Esophagus squamous epithelium (tissue), 4 donors: ENCODE results near the gene ANGPT4.

ENCODE experiments used
- POLR2A ChIP-seq, 4 donors: fragments of 450-650 bp; IDR thresholded peaks; one replicate each; pipeline ENCODE4 v1.6.1; 2017; ENCODE audit warnings: antibody characterized with exemption in 4 of 4, mild to moderate bottlenecking in 4 of 4, moderate library complexity in 3 of 4
- TF ChIP-seq, protein P1 (sequence below), 6 experiments: fragments of 450-650 bp in 4 of 6; fragments of 200-600 bp in 2 of 6; sonication (generic) in 2 of 6; IDR thresholded peaks; one replicate each; pipeline ENCODE4 v1.5.1; 2016 to 2019; ENCODE audit warnings: antibody characterized with exemption in 6 of 6, mild to moderate bottlenecking in 4 of 6, moderate library complexity in 4 of 6

DNA sequence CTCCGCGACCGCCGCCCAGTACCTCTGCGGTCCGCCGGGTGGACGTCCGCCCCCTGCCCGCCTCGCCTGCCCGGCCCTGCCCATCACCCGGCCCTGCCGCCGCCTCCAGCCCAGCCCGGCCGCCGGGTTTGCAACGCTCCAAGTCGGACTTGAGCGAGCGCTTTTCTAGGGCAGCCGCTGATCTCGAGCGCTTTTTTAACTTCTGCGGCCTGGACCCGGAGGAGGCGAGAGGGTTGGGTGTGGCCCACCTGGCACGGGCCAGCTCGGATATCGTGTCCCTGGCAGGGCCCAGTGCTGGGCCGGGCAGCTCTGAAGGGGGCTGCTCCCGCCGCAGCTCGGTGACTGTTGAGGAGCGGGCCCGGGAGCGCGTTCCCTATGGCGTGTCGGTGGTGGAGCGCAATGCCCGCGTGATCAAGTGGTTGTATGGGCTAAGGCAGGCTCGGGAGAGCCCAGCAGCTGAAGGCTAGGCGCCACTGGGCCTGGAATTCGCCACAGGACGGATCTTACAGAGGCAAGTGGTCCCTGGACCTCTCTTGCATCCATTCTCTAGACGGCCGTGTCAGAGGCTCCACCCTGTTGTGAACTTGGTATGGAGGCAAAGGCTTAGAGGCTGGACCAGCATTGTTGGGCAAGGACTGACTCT lies 70.8 kb downstream of the ANGPT4 start:
- TF ChIP-seq, protein P1, sequence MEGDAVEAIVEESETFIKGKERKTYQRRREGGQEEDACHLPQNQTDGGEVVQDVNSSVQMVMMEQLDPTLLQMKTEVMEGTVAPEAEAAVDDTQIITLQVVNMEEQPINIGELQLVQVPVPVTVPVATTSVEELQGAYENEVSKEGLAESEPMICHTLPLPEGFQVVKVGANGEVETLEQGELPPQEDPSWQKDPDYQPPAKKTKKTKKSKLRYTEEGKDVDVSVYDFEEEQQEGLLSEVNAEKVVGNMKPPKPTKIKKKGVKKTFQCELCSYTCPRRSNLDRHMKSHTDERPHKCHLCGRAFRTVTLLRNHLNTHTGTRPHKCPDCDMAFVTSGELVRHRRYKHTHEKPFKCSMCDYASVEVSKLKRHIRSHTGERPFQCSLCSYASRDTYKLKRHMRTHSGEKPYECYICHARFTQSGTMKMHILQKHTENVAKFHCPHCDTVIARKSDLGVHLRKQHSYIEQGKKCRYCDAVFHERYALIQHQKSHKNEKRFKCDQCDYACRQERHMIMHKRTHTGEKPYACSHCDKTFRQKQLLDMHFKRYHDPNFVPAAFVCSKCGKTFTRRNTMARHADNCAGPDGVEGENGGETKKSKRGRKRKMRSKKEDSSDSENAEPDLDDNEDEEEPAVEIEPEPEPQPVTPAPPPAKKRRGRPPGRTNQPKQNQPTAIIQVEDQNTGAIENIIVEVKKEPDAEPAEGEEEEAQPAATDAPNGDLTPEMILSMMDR (IDR thresholded peaks at IDR 0.05) = no peak
- TF ChIP-seq POLR2A (IDR thresholded peaks at IDR 0.05) = no peak
